Activated T-helper 9 cell treated with anti-CD3 and anti-CD28 coated beads, Interleukin-2, amount 50 U/mL, for 16 hours (primary cell): ENCODE data around the gene B3GNT9.
A peak's percentile ranks its signal among the peaks of the same experiment; 100 is the strongest.

ENCODE experiments used
- DNase-seq: peaks from one replicate; pipeline ENCODE4 v3.0.0-alpha.2; 2020; ENCODE audit warnings: low read depth

B3GNT9 gene

GRCh38 chr16:67185651-67186134 lies 34.9 kb upstream of the B3GNT9 start:
- DNase-seq, result no peak

GRCh38 chr16:67184995-67185650 lies 34.3 kb upstream of the B3GNT9 start:
- peak; percentile 75 for DNase-seq

GRCh38 chr16:67184453-67184994 lies 33.7 kb upstream of the B3GNT9 start:
- no peak for DNase-seq

GRCh38 chr16:67183627-67184452 lies 33.0 kb upstream of the B3GNT9 start, which contains the start of gene MATCAP1:
Gene MATCAP1 (minus strand): TSS chr16:67183963. CDS start chr16:67180610, 3,353 bp downstream.
- peak; percentile 87 for DNase-seq

- DNase-seq, result no peak
These were observed 32.5 kb upstream of the B3GNT9 start for GRCh38 chr16:67183284-67183626.

- no peak for DNase-seq
These were observed 31.5 kb upstream of the B3GNT9 start for GRCh38 chr16:67182288-67182687.

GRCh38 chr16:67181346-67181745 lies 30.5 kb upstream of the B3GNT9 start:
- no peak for DNase-seq

GRCh38 chr16:67180166-67180565 lies 29.4 kb upstream of the B3GNT9 start:
- DNase-seq, result no peak

GRCh38 chr16:67179421-67180080 lies 28.8 kb upstream of the B3GNT9 start:
- DNase-seq, result no peak

- DNase-seq, result peak; percentile 44
These were observed 27.2 kb upstream of the B3GNT9 start for GRCh38 chr16:67177743-67178699.

GRCh38 chr16:67176662-67177061 lies 25.9 kb upstream of the B3GNT9 start:
- DNase-seq, result no peak

- no peak for DNase-seq
These were observed 24.0 kb upstream of the B3GNT9 start for GRCh38 chr16:67174706-67175231.

GRCh38 chr16:67173808-67174705 lies 23.3 kb upstream of the B3GNT9 start:
- peak; percentile 47 for DNase-seq

GRCh38 chr16:67173323-67173722 lies 22.5 kb upstream of the B3GNT9 start:
- no peak for DNase-seq

GRCh38 chr16:67170949-67171649 lies 20.3 kb upstream of the B3GNT9 start:
- DNase-seq, result no peak

- no peak for DNase-seq
These were observed 19.6 kb upstream of the B3GNT9 start, which contains the start of gene NOL3 for GRCh38 chr16:67170168-67170948. Gene NOL3 (plus strand): TSS chr16:67170538.

- no peak for DNase-seq
These were observed 18.9 kb upstream of the B3GNT9 start for GRCh38 chr16:67169642-67170167.

- DNase-seq, result no peak
These were observed 18.2 kb upstream of the B3GNT9 start for GRCh38 chr16:67169011-67169451.
